HCT116 (cell line): ENCODE results near the gene CSNK1D. TPM values are rescaled to one million over a fixed set of nuclear protein-coding genes. Genes with fewer than 3 reads are reported as not detected.
"Not testable (repeated sequence)": the region's sequence is repeated elsewhere in the genome, so short reads cannot be mapped to it uniquely, and the experiment has no call there.

Experiments
- ATAC-seq: fragments of 200-7000 bp; cut with Tn5 transposase; 2 replicates; pipeline ENCODE4 v1.9.1; 2020; ENCODE audit warnings: mild to moderate bottlenecking, moderate library complexity
- BruUV-seq: library from RNA; stranded (reverse); fragments of 400-500 nt; replicated peaks from 2 replicates; lab custom pipeline; 2021; lab: Mats Ljungman, UMichigan
- CTCF ChIA-PET: fragments of 300-600 bp; sonication (Branson Sonifier 250); formaldehyde crosslinking; loops from one replicate; lab custom pipeline; 2021; ENCODE audit warnings: antibody characterized with exemption; lab: Charles Lee
- POLR2A ChIA-PET: fragments of 300-600, 350-600 bp; sonication (Branson Sonifier 250); formaldehyde crosslinking; loops from one replicate; lab custom pipeline; 2021; ENCODE audit warnings: antibody characterized with exemption; lab: Charles Lee
- RAD21 ChIA-PET, 2 experiments: fragments of 300-600 bp; sonication (Branson Sonifier 250); formaldehyde crosslinking; loops; one replicate each; lab custom pipeline; 2023; ENCODE audit warnings: low total read pairs in 2 of 2; ENCODE audit not compliant: uncharacterized antibody in 2 of 2, unreplicated experiment in 2 of 2, low non-redundant PET in 1 of 2; lab: Charles Lee
- DNase-seq: peaks from one replicate; pipeline ENCODE4 v3.0.0-alpha.2; 2010; ENCODE audit warnings: low read depth, low spot score
- H2AFZ ChIP-seq: fragments of 200-600 bp; shearing (Covaris generic), sonication (generic); 2 replicates; pipeline ENCODE4 v1.6.1; 2017; ENCODE audit warnings: low read depth, mixed run types, mixed read lengths, antibody characterized with exemption, low read length; ENCODE audit not compliant: poor library complexity, severe bottlenecking
- H3K27ac ChIP-seq: 2 replicates; pipeline ENCODE4 v1.5.1; 2012; ENCODE audit warnings: low read depth, low read length
- H3K27me3 ChIP-seq: fragments of 200-600 bp; sonication (generic); 2 replicates; pipeline ENCODE4 v1.6.1; 2016; ENCODE audit warnings: mixed run types, low read length, mixed read lengths; ENCODE audit not compliant: insufficient read depth
- H3K36me3 ChIP-seq, 2 experiments: fragments of 200-500 bp in 1 of 2; fragments of 200-600 bp in 1 of 2; sonication (Bioruptor generic) in 1 of 2; sonication (generic) in 1 of 2; 2 replicates each; pipeline versions ENCODE4 v1.5.1 to v1.6.1; 2014 to 2016; ENCODE audit warnings: low read length in 2 of 2, inconsistent platforms in 1 of 2, mixed read lengths in 1 of 2, mixed run types in 1 of 2; ENCODE audit not compliant: insufficient read depth in 2 of 2, control insufficient read depth in 1 of 2
- H3K4me1 ChIP-seq, 2 experiments: fragments of 200-600 bp in 1 of 2; sonication (generic) in 1 of 2; 2 replicates each; pipeline versions ENCODE4 v1.5.1 to v1.6.1; 2012 to 2017; ENCODE audit warnings: low read length in 2 of 2, inconsistent platforms in 1 of 2, mild to moderate bottlenecking in 1 of 2, mixed read lengths in 1 of 2, mixed run types in 1 of 2, moderate library complexity in 1 of 2; ENCODE audit not compliant: insufficient read depth in 2 of 2, control insufficient read depth in 1 of 2
- H3K4me2 ChIP-seq: fragments of 200-600 bp; sonication (generic); 2 replicates; pipeline ENCODE4 v1.6.1; 2017; ENCODE audit warnings: mixed run types, low read length, mixed read lengths
- H3K4me3 ChIP-seq, 2 experiments: fragments of 200-600 bp in 1 of 2; sonication (generic) in 1 of 2; replicated peaks in 1 of 2; 2 replicates each; pipeline ENCODE4 v1.5.1; 2011 to 2016; ENCODE audit warnings: low read length in 2 of 2, control low read depth in 1 of 2, low read depth in 1 of 2, mild to moderate bottlenecking in 1 of 2, mixed read lengths in 1 of 2, mixed run types in 1 of 2
- H3K79me2 ChIP-seq: fragments of 200-600 bp; sonication (generic); 2 replicates; pipeline ENCODE4 v1.6.1; 2017; ENCODE audit warnings: mild to moderate bottlenecking, mixed run types, low read length, moderate library complexity, mixed read lengths; ENCODE audit not compliant: insufficient read depth
- H3K9ac ChIP-seq: fragments of 200-600 bp; sonication (generic); 2 replicates; pipeline ENCODE4 v1.6.1; 2016; ENCODE audit warnings: low read length, mixed read lengths
- H3K9me2 ChIP-seq: fragments of 200-600 bp; sonication (generic), shearing (Covaris generic); 2 replicates; pipeline ENCODE4 v1.6.1; 2017; ENCODE audit warnings: mixed run types, mild to moderate bottlenecking, moderate library complexity; ENCODE audit not compliant: insufficient read depth
- H3K9me3 ChIP-seq, 2 experiments: fragments of 200-500 bp in 1 of 2; fragments of 200-600 bp in 1 of 2; sonication (Bioruptor generic) in 1 of 2; sonication (generic) in 1 of 2; 2 replicates each; pipeline ENCODE4 v1.6.1; 2014 to 2017; ENCODE audit warnings: low read length in 2 of 2, mixed read lengths in 2 of 2, inconsistent platforms in 1 of 2, low read depth in 1 of 2, mild to moderate bottlenecking in 1 of 2, mixed run types in 1 of 2, moderate library complexity in 1 of 2; ENCODE audit not compliant: control insufficient read depth in 1 of 2, insufficient read depth in 1 of 2
- H4K20me1 ChIP-seq: fragments of 200-600 bp; sonication (generic), shearing (Covaris generic); 2 replicates; pipeline ENCODE4 v1.6.1; 2017; ENCODE audit warnings: mixed run types, mild to moderate bottlenecking, moderate library complexity; ENCODE audit not compliant: insufficient read depth
- CBX3 ChIP-seq: IDR thresholded peaks from 2 replicates; pipeline ENCODE4 v1.6.1; 2012; ENCODE audit warnings: low read depth
- CEBPB ChIP-seq: IDR thresholded peaks from 2 replicates; pipeline ENCODE4 v1.6.1; 2012; ENCODE audit warnings: low read depth
- ELF1 ChIP-seq: IDR thresholded peaks from 2 replicates; pipeline ENCODE4 v1.6.1; 2012; ENCODE audit warnings: low read depth, borderline replicate concordance
- EZH2 ChIP-seq: fragments of 200-600 bp; sonication (generic); IDR thresholded peaks from 2 replicates; pipeline ENCODE4 v1.6.1; 2017; ENCODE audit warnings: antibody characterized with exemption, mixed run types
- EZH2phosphoT487 ChIP-seq: fragments of 200-600 bp; IDR thresholded peaks from 2 replicates; pipeline ENCODE4 v1.6.1; 2018; ENCODE audit warnings: antibody characterized with exemption, borderline replicate concordance
- POLR2A ChIP-seq: IDR thresholded peaks from 2 replicates; pipeline ENCODE4 v1.7.0; 2011; ENCODE audit warnings: borderline replicate concordance; ENCODE audit not compliant: insufficient read depth, insufficient read length; ENCODE audit errors: extremely low read depth
- POLR2AphosphoS5 ChIP-seq: IDR thresholded peaks from 2 replicates; pipeline ENCODE4 v1.6.1; 2011; ENCODE audit warnings: mild to moderate bottlenecking, low read depth, low read length, moderate library complexity
- SP1 ChIP-seq: IDR thresholded peaks from 2 replicates; pipeline ENCODE4 v1.6.1; 2012; ENCODE audit warnings: low read depth
- SRF ChIP-seq: IDR thresholded peaks from 2 replicates; pipeline ENCODE4 v1.6.1; 2012; ENCODE audit warnings: low read depth
- YY1 ChIP-seq: IDR thresholded peaks from 2 replicates; pipeline ENCODE4 v1.6.1; 2011; ENCODE audit warnings: low read length, low read depth, moderate library complexity, mild to moderate bottlenecking; ENCODE audit not compliant: insufficient replicate concordance; ENCODE audit errors: extremely low read depth
- intact Hi-C: fragments of 100-400 bp; cut with micrococcal nuclease; formaldehyde crosslinking; loops from 2 replicates; pipeline ENCODE4 v1.10.0; 2022
- total RNA-seq: library from RNA; stranded (reverse); gene quantifications from one replicate; pipeline ENCODE4 v1.2.1, GENCODE V29; 2021; ENCODE audit not compliant: unreplicated experiment
- TF ChIP-seq, protein P1 (sequence below): IDR thresholded peaks from 2 replicates; pipeline ENCODE4 v1.6.1; 2012; ENCODE audit warnings: low read depth
- TF ChIP-seq, protein P2 (sequence below), 3 experiments: fragments of 200-600 bp in 1 of 3; sonication (generic) in 1 of 3; IDR thresholded peaks in 2 of 3; conservative IDR thresholded peaks in 1 of 3; 2 replicates each; pipeline ENCODE4 v1.5.1; 2012 to 2017; ENCODE audit warnings: low read depth in 2 of 3, low read length in 2 of 3, antibody characterized with exemption in 1 of 3, borderline replicate concordance in 1 of 3, control low read depth in 1 of 3, mild to moderate bottlenecking in 1 of 3, mixed read lengths in 1 of 3, mixed run types in 1 of 3, moderate library complexity in 1 of 3; ENCODE audit not compliant: insufficient read depth in 1 of 3

The CSNK1D gene
- total RNA-seq, 1 experiment from 2014 or later: 176 TPM

DNA sequence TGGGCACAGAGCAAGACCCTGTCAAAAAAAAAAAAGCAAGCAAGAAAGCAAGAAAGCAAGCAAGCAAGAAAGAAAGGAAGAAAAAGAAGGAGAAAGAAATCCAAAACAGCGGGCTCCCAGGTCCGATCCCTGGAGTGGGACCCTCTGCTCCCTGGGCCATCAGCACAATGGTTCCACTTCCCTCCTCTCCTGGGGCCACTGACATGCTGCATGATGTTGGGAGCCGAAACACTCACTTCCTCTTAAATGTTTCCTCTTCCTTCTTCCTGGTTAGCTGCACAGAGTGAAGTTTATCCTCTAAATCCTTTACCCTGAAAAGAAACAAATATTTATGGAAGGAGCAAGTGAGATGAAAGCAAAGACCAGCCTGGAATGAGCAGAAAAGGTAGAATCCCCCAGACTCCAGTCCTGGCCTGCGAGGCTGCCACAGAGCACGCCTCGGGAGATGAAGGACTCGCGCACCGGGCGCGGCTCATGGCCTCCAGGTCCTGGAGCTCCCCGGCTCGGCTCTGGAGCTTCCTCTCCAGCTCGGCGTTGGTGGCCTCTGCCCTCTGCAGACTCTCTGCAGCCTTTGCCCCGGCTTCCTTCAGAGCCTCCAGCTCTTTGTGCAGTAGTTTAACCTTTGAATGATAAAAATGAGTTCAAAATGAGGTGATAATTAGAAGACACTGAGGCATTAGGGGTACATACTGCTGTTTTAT, 79.8 kb downstream of the CSNK1D start:
- Histone ChIP-seq H3K4me2 (no peak overlapping the region), H3K4me1 (no peaks in the 10 kb centered on the region), H3K36me3 (peaks cover 53 to 56% of the 10 kb centered on the region in 2 experiments; a peak in 3 of 4 replicates), H3K9me3 (no peaks in the 10 kb centered on the region), H3K79me2 (no peaks in the 10 kb centered on the region), H3K27me3 (no peaks in the 10 kb centered on the region), H3K9ac (no peak overlapping the region), H4K20me1 (no peaks in the 10 kb centered on the region), H3K9me2 (no peaks in the 10 kb centered on the region), H3K27ac (no peak overlapping the region), H2AFZ (no peak overlapping the region), H3K4me3 (no peak overlapping the region)
- DNase-seq (no peak), ATAC-seq (no peak)
- TF ChIP-seq, protein P1, sequence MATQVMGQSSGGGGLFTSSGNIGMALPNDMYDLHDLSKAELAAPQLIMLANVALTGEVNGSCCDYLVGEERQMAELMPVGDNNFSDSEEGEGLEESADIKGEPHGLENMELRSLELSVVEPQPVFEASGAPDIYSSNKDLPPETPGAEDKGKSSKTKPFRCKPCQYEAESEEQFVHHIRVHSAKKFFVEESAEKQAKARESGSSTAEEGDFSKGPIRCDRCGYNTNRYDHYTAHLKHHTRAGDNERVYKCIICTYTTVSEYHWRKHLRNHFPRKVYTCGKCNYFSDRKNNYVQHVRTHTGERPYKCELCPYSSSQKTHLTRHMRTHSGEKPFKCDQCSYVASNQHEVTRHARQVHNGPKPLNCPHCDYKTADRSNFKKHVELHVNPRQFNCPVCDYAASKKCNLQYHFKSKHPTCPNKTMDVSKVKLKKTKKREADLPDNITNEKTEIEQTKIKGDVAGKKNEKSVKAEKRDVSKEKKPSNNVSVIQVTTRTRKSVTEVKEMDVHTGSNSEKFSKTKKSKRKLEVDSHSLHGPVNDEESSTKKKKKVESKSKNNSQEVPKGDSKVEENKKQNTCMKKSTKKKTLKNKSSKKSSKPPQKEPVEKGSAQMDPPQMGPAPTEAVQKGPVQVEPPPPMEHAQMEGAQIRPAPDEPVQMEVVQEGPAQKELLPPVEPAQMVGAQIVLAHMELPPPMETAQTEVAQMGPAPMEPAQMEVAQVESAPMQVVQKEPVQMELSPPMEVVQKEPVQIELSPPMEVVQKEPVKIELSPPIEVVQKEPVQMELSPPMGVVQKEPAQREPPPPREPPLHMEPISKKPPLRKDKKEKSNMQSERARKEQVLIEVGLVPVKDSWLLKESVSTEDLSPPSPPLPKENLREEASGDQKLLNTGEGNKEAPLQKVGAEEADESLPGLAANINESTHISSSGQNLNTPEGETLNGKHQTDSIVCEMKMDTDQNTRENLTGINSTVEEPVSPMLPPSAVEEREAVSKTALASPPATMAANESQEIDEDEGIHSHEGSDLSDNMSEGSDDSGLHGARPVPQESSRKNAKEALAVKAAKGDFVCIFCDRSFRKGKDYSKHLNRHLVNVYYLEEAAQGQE: no peak
- no peak for TF ChIP-seq SP1
- no peak for TF ChIP-seq CEBPB
- TF ChIP-seq POLR2AphosphoS5: no peak
- no peak for TF ChIP-seq ELF1
- TF ChIP-seq EZH2phosphoT487: no peak
- no peak for TF ChIP-seq CBX3
- TF ChIP-seq SRF: no peak
- TF ChIP-seq EZH2: no peak
- TF ChIP-seq, protein P2, sequence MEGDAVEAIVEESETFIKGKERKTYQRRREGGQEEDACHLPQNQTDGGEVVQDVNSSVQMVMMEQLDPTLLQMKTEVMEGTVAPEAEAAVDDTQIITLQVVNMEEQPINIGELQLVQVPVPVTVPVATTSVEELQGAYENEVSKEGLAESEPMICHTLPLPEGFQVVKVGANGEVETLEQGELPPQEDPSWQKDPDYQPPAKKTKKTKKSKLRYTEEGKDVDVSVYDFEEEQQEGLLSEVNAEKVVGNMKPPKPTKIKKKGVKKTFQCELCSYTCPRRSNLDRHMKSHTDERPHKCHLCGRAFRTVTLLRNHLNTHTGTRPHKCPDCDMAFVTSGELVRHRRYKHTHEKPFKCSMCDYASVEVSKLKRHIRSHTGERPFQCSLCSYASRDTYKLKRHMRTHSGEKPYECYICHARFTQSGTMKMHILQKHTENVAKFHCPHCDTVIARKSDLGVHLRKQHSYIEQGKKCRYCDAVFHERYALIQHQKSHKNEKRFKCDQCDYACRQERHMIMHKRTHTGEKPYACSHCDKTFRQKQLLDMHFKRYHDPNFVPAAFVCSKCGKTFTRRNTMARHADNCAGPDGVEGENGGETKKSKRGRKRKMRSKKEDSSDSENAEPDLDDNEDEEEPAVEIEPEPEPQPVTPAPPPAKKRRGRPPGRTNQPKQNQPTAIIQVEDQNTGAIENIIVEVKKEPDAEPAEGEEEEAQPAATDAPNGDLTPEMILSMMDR (IDR thresholded peaks at IDR 0.05 in 2 of 3, conservative IDR thresholded peaks at IDR 0.05 in 1 of 3; ENCODE audit: borderline replicate concordance in 1 of 3, insufficient read depth in 1 of 3, low read depth in 2 of 3, low read length in 2 of 3): no peak
- no peak for TF ChIP-seq POLR2A
- no peak for TF ChIP-seq YY1
- no TSS peak for BruUV-seq
- intact Hi-C loops: no loop called here
- RAD21 ChIA-PET: no interaction called here
- POLR2A ChIA-PET: no interaction called here
- CTCF ChIA-PET: no interaction called here

DNA sequence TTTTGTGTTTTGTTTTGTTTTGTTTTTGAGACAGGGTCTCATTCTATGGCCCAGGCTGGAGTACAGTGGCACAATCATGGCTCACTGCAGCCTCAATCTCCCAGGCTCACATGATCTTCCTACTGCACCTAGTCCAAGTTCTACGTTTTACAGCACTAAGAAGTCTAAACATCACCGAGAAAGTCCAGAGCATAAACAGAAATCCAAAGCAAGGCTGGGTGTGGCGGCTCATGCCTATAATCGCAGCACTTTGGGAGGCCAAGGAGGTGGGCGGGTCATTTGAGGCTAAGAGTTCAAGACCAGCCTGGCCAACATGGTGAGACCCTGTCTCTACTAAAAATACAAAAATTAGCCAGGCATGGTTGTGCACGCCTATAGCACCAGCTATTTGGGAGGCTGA, 80.5 kb downstream of the CSNK1D start:
- H3K4me3 ChIP-seq, POLR2A ChIA-PET, H3K4me1 ChIP-seq, H3K4me2 ChIP-seq, RAD21 ChIA-PET, intact Hi-C loops, H3K79me2 ChIP-seq, H3K9ac ChIP-seq, H3K9me2 ChIP-seq, DNase-seq, H2AFZ ChIP-seq, CTCF ChIA-PET, H3K27ac ChIP-seq, H3K27me3 ChIP-seq, H4K20me1 ChIP-seq, H3K9me3 ChIP-seq, ATAC-seq, BruUV-seq: not testable (repeated sequence)
- peaks cover 50 to 52% of the 10 kb centered on the region in 2 experiments; a peak in 3 of 4 replicates for H3K36me3 ChIP-seq
